Stimulated activated CD8-positive, alpha-beta memory T cell treated with anti-CD3 and anti-CD28 coated beads, Interleukin-7, amount 100 ng/mL, for 1 hour (primary cell): ENCODE data around the gene EYS.

ENCODE experiments used
- DNase-seq, 2 donors: peaks; one replicate each; pipeline ENCODE4 v3.0.0-alpha.2; 2020; ENCODE audit warnings: low read depth in 2 of 2

Gene EYS

GRCh38 chr6:64723327-64724058, 983.5 kb downstream of the EYS start:
- no peak for DNase-seq

- no peak for DNase-seq
These were observed 985.2 kb downstream of the EYS start for GRCh38 chr6:64721865-64722264.

GRCh38 chr6:64717281-64717680, 989.7 kb downstream of the EYS start:
- no peak for DNase-seq

DNA sequence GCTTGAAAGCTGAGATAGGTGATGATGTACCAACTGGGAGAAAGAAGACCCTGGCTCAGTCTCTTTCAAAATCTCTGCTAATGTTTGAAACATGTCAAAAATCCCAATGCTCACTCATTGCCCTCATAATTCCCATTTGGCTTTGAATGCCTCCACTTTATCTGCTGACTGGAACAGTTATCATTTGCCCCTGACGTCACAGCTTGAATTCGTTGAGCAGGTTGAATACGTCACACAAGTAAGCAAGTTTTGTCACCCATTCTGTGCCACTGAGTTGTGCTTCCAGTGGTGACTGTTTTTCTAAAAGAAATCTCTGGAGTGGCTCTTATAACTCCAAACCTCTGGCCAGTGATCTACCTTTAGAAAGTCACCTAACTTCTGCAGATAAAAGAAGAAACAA, 991.4 kb downstream of the EYS start:
- no peak for DNase-seq

DNA sequence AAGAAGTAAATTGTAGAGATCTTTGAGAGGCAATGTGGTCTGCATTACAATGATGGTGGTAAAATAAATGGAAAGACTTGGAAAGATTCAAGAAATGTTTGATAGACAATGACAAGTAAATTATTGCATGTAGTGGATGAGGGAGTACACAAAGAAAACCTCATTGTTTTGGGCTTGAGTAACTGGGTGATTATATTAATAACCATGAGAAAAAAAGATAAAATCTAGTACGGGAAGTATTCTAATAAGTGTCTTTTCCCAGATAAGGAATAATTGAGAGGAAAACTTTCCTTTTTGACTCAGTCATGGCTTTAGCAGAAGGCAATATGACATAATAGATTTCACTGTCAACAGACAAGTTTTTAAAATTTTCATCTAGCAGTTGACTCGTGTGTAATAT, 993.0 kb downstream of the EYS start:
- DNase-seq = no peak

- no peak for DNase-seq
These were observed 993.9 kb downstream of the EYS start for GRCh38 chr6:64713175-64713574.

DNA sequence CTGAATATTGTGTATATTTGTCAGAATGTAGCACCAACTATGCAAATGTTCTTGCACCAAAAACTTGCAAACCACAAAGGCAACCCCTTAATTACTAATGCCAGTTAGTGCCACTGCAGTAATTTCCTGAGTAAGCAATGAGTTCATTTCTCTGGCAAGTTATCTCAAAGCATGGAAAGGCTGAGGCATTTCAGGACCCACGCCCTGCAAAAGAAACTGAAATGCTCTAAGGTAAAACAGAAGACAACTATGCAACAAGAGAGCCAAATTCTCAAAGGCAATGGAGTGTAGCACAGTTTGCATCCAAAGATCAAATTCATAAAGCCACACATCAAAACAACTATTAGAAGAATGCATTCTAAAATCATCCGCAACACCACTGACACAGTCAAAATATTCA, 994.4 kb downstream of the EYS start:
- DNase-seq = no peak

- no peak for DNase-seq
These were observed 1003.1 kb downstream of the EYS start for GRCh38 chr6:64703922-64704321.

DNA sequence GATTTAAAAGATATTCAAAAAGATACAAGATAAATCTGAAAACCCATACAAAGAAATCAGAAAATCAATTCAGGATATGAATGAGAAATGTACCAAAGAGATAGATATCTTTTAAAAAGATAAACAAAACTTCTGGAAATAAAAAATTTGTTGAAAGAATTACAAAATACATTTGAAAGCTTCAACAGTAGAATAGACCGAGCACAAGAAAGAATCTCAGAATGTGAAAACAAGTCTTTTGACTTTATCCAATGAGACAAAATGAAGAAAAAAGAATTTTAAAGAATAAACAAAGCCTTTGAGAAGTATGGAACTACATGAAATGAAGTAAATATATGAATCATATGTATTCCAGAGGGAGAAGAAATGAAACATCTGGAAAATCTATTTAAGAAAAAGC, 1011.0 kb downstream of the EYS start:
- DNase-seq = no peak

GRCh38 chr6:64694356-64694755, 1012.7 kb downstream of the EYS start:
- DNase-seq = no peak

- no peak for DNase-seq
These were observed 1016.0 kb downstream of the EYS start for GRCh38 chr6:64691064-64691463.

- DNase-seq = no peak
These were observed 1021.6 kb downstream of the EYS start for GRCh38 chr6:64685401-64685800.

GRCh38 chr6:64683682-64684081, 1023.3 kb downstream of the EYS start:
- DNase-seq = no peak

DNA sequence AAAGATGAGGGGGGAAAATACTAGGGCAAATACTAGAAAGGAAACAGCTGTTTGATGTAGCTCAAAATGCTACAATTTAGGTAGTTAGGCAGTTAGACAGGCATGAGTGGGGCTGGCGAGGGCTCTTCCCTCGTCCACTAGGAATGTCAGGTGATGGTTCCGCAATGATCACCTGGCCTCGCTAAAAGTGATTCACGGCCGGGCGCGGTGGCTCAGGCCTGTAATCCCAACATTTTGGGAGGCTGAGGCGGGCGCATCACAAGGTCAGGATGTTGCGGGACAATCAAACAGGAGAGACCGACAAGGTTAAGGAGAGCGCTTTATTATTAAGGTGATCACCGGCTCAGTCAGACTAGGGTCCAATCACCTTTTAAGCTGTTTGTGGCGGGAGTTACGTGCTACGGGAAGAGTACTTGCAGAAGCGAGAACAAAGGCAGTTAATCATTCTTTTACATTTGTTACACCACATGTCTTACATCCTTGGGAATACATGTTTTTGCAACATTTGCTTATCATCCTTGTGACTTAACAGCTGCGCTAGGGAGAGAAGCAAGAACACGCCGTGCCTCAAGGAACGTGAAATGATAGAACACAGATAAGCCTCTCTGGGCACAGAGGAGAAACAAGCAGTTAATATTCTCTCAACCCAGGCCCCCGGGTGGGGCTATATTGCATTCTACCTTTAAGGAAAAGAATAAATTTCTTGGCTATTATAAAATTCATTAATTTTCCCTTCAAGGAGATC, 1025.4 kb downstream of the EYS start:
- DNase-seq = no peak

- no peak for DNase-seq
These were observed 1026.6 kb downstream of the EYS start for GRCh38 chr6:64680446-64680845.

GRCh38 chr6:64679416-64679815, 1027.6 kb downstream of the EYS start:
- no peak for DNase-seq

GRCh38 chr6:64672651-64673050, 1034.4 kb downstream of the EYS start:
- DNase-seq = no peak

DNA sequence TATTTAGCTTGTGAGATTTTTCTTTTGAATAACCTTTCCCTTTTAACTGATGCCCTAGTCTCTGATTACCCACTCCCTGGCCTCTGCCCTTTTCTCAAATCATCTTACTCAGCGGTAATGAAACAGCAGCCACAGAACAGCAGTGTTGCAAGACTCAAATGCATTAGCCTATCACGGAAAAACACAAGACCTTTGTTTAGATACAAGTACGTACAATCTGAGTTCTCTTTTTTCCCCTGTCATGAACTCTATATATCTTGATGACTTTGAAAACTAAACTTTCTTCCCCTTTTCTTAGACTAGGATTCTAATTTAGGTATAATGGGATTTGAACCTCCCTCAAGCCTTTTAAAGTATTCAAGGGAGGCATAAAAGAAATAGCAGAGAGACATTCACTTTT, 1034.9 kb downstream of the EYS start:
- no peak for DNase-seq

DNA sequence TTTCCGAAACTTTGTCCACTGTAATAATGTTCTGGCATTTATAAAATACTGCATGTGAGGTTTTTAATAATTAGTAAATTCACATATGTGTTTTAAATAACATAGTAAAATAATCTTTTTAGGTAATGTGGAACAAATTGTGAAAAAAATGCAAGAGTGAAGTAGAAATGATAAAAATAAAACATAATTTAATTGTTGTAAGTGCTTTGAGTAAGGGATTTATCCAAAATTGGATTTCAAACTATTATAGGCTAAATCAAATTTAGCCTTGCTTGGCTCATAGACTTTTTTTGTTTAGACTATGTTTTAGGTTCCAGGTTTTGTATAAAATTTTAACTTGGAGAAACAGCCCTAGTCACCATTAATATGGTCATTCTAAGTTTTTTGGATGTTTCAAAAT, 1041.9 kb downstream of the EYS start:
- no peak for DNase-seq

DNA sequence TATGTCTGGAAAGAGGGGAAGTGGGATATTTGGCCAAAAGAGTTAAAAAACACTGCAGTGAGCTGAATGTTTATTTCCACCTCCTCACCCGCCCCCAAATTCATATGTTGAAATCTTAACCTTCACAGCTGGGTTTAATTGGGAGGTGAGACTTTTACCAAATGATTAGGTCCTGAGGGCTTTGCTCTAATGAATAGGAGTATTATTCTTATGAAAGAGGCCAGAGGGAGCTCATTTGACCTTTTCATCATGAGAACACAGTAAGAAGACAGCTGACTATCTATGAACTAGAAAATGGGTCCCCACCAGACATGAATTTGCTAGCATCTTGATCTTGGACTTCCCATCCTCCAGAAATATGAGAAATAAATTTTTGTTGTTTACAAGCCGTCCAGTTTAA, 1042.5 kb downstream of the EYS start:
- DNase-seq = no peak

GRCh38 chr6:64644024-64644423, 1063.0 kb downstream of the EYS start:
- DNase-seq = no peak

DNA sequence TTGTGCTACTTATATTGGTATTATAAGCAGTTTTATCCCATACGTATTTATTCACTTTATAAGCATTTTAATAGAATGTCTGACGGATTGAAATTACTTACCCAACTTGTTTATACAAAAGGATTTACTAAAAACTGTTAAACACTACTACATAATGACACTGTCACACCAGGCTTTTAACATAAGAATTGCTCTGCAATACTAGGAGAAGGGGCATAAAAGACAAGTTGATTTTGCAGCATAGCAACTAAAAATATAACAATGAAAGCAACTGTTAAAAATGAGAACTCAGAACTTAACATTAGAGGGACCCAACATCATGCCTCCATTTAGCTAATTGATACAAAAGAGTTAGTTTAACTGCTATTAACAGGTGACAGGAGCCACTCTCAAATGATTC, 1076.1 kb downstream of the EYS start:
- no peak for DNase-seq

GRCh38 chr6:64622944-64623343, 1084.1 kb downstream of the EYS start:
- no peak for DNase-seq

DNA sequence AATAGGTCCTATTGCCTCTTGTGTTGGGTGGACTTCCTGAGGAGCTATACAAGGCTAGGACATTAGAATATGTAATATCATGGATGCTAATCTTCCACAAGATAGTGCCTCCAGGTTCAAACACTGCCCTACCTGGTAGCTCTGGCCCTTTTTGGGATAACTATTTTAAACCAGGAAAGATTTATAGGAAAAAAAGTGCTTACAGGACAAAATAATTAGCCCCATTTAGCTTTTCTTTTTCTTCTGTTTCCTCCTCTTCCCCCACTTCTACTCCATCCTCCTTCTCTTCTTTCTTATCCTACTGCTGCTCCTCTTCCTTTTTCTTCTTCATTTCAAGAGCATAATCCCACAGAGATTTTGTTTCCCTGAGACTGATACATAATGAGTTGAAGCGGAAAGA, 1104.0 kb downstream of the EYS start:
- no peak for DNase-seq
